ENCODE data around the gene NAV1. TPM values are rescaled to one million over a fixed set of nuclear protein-coding genes. Genes with fewer than 3 reads are reported as not detected.
"Not testable (repeated sequence)": the region's sequence is repeated elsewhere in the genome, so short reads cannot be mapped to it uniquely, and the experiment has no call there.

NAV1 gene
- total RNA-seq, 1 donor from 2014 or later, result 1.3 TPM

GRCh38 chr1:201549522-201549921, 10.6 kb downstream of the NAV1 start:
- H3K9me3 Mint-ChIP-seq, result not testable (repeated sequence)

GRCh38 chr1:201551096-201551495, 12.2 kb downstream of the NAV1 start:
- no peak for DNase-seq (ENCODE audit: low spot score)
- H3K36me3 Mint-ChIP-seq (ENCODE audit: low read depth), result no peaks in the 10 kb centered on the region
- H3K27ac Mint-ChIP-seq, result no peak overlapping the region
- peaks cover 5% of the 10 kb centered on the region for H3K27me3 Mint-ChIP-seq (ENCODE audit: low read depth)
- intact Hi-C loops (cut with micrococcal nuclease), result no loop called here
- no peak overlapping the region for H3K4me3 Mint-ChIP-seq (ENCODE audit: low read depth)
- peaks cover 2% of the 10 kb centered on the region for H3K4me1 Mint-ChIP-seq (ENCODE audit: low read depth)
- no peaks in the 10 kb centered on the region for H3K9me3 Mint-ChIP-seq

More at GRCh38 chr1:201549522-201549921, 10.6 kb downstream of the NAV1 start:
- H3K27me3 Mint-ChIP-seq (ENCODE audit: low read depth), result peaks cover 12% of the 10 kb centered on the region
- intact Hi-C loops (cut with micrococcal nuclease); H3K4me3 Mint-ChIP-seq (ENCODE audit: low read depth); DNase-seq (ENCODE audit: low spot score); H3K27ac Mint-ChIP-seq; H3K36me3 Mint-ChIP-seq (ENCODE audit: low read depth); H3K4me1 Mint-ChIP-seq (ENCODE audit: low read depth): not testable (repeated sequence)

- intact Hi-C loops (cut with micrococcal nuclease), result no loop called here
- H3K9me3 Mint-ChIP-seq, result no peaks in the 10 kb centered on the region
- no peak overlapping the region for H3K27ac Mint-ChIP-seq
- H3K4me3 Mint-ChIP-seq (ENCODE audit: low read depth), result no peak overlapping the region
- peaks cover 3% of the 10 kb centered on the region for H3K27me3 Mint-ChIP-seq (ENCODE audit: low read depth)
- peaks cover 2% of the 10 kb centered on the region for H3K4me1 Mint-ChIP-seq (ENCODE audit: low read depth)
- H3K36me3 Mint-ChIP-seq (ENCODE audit: low read depth), result no peaks in the 10 kb centered on the region
- DNase-seq (ENCODE audit: low spot score), result no peak
These were observed 13.2 kb downstream of the NAV1 start for GRCh38 chr1:201551877-201552731.

GRCh38 chr1:201552941-201553351, 14.0 kb downstream of the NAV1 start:
- Mint-ChIP-seq H3K36me3 (ENCODE audit: low read depth) (no peaks in the 10 kb centered on the region), H3K4me1 (ENCODE audit: low read depth) (peaks cover 2% of the 10 kb centered on the region), H3K27me3 (ENCODE audit: low read depth) (peaks cover 3% of the 10 kb centered on the region), H3K4me3 (ENCODE audit: low read depth) (no peak overlapping the region), H3K9me3 (no peaks in the 10 kb centered on the region), H3K27ac (no peak overlapping the region)
- DNase-seq (ENCODE audit: low spot score), result no peak
- intact Hi-C loops (cut with micrococcal nuclease), result no loop called here

- H3K27ac Mint-ChIP-seq, result no peak overlapping the region
- peaks cover 2% of the 10 kb centered on the region for H3K4me1 Mint-ChIP-seq (ENCODE audit: low read depth)
- no peak for DNase-seq (ENCODE audit: low spot score)
- no peak overlapping the region for H3K4me3 Mint-ChIP-seq (ENCODE audit: low read depth)
- H3K27me3 Mint-ChIP-seq (ENCODE audit: low read depth), result peaks cover 3% of the 10 kb centered on the region
- H3K9me3 Mint-ChIP-seq, result no peaks in the 10 kb centered on the region
- no peaks in the 10 kb centered on the region for H3K36me3 Mint-ChIP-seq (ENCODE audit: low read depth)
- intact Hi-C loops (cut with micrococcal nuclease), result no loop called here
These were observed 14.7 kb downstream of the NAV1 start for GRCh38 chr1:201553496-201554189.

GRCh38 chr1:201554190-201554600, 15.3 kb downstream of the NAV1 start:
- Mint-ChIP-seq H3K27ac (no peak overlapping the region), H3K36me3 (ENCODE audit: low read depth) (no peaks in the 10 kb centered on the region), H3K4me3 (ENCODE audit: low read depth) (no peak overlapping the region), H3K27me3 (ENCODE audit: low read depth) (peaks cover 3% of the 10 kb centered on the region), H3K9me3 (no peaks in the 10 kb centered on the region), H3K4me1 (ENCODE audit: low read depth) (peaks cover 2% of the 10 kb centered on the region)
- no peak for DNase-seq (ENCODE audit: low spot score)
- intact Hi-C loops (cut with micrococcal nuclease), result no loop called here

GRCh38 chr1:201554789-201555592, 16.1 kb downstream of the NAV1 start:
- H3K36me3 Mint-ChIP-seq (ENCODE audit: low read depth), result no peaks in the 10 kb centered on the region
- H3K4me1 Mint-ChIP-seq (ENCODE audit: low read depth), result peaks cover 4% of the 10 kb centered on the region
- no peak for DNase-seq (ENCODE audit: low spot score)
- H3K9me3 Mint-ChIP-seq, result no peaks in the 10 kb centered on the region
- intact Hi-C loops (cut with micrococcal nuclease), result no loop called here
- no peak overlapping the region for H3K27ac Mint-ChIP-seq
- peaks cover 3% of the 10 kb centered on the region for H3K27me3 Mint-ChIP-seq (ENCODE audit: low read depth)
- no peak overlapping the region for H3K4me3 Mint-ChIP-seq (ENCODE audit: low read depth)

GRCh38 chr1:201555593-201555945, 16.6 kb downstream of the NAV1 start:
- Mint-ChIP-seq H3K27me3 (ENCODE audit: low read depth) (peaks cover 3% of the 10 kb centered on the region), H3K36me3 (ENCODE audit: low read depth) (no peaks in the 10 kb centered on the region), H3K4me1 (ENCODE audit: low read depth) (peaks cover 4% of the 10 kb centered on the region), H3K4me3 (ENCODE audit: low read depth) (no peak overlapping the region), H3K27ac (no peak overlapping the region), H3K9me3 (no peaks in the 10 kb centered on the region)
- no peak for DNase-seq (ENCODE audit: low spot score)
- intact Hi-C loops (cut with micrococcal nuclease), result no loop called here

GRCh38 chr1:201556841-201557571, 18.1 kb downstream of the NAV1 start:
- Mint-ChIP-seq H3K9me3 (no peaks in the 10 kb centered on the region), H3K36me3 (ENCODE audit: low read depth) (no peaks in the 10 kb centered on the region), H3K27ac (no peak overlapping the region), H3K27me3 (ENCODE audit: low read depth) (peaks cover 3% of the 10 kb centered on the region), H3K4me1 (ENCODE audit: low read depth) (peaks cover 2% of the 10 kb centered on the region), H3K4me3 (ENCODE audit: low read depth) (no peak overlapping the region)
- no peak for DNase-seq (ENCODE audit: low spot score)
- intact Hi-C loops (cut with micrococcal nuclease), result no loop called here

GRCh38 chr1:201557572-201557958, 18.6 kb downstream of the NAV1 start:
- H3K36me3 Mint-ChIP-seq (ENCODE audit: low read depth), result no peaks in the 10 kb centered on the region
- DNase-seq (ENCODE audit: low spot score), result no peak
- H3K27me3 Mint-ChIP-seq (ENCODE audit: low read depth), result peaks cover 3% of the 10 kb centered on the region
- H3K4me1 Mint-ChIP-seq (ENCODE audit: low read depth), result peaks cover 2% of the 10 kb centered on the region
- H3K9me3 Mint-ChIP-seq, result no peaks in the 10 kb centered on the region
- no peak overlapping the region for H3K27ac Mint-ChIP-seq
- intact Hi-C loops (cut with micrococcal nuclease), result no loop called here
- H3K4me3 Mint-ChIP-seq (ENCODE audit: low read depth), result no peak overlapping the region

GRCh38 chr1:201559679-201560162, 20.8 kb downstream of the NAV1 start:
- Mint-ChIP-seq H3K4me3 (ENCODE audit: low read depth) (no peak overlapping the region), H3K4me1 (ENCODE audit: low read depth) (peaks cover 2% of the 10 kb centered on the region), H3K36me3 (ENCODE audit: low read depth) (no peaks in the 10 kb centered on the region), H3K27me3 (ENCODE audit: low read depth) (no peaks in the 10 kb centered on the region), H3K9me3 (no peaks in the 10 kb centered on the region), H3K27ac (no peak overlapping the region)
- peak; percentile 45 for DNase-seq (ENCODE audit: low spot score)
- intact Hi-C loops (cut with micrococcal nuclease), result loop anchor here (1.0 kb wide), 2 partner anchors 145 to 234 kb away; no protein-coding TSS in a partner anchor
